Inferior parietal cortex (tissue), 1 donor: Measurements from ENCODE around the gene TAS2R60.
"Not testable (repeated sequence)": the region's sequence is repeated elsewhere in the genome, so short reads cannot be mapped to it uniquely, and the experiment has no call there.

Experiments used
- DNase-seq: peaks from one replicate; pipeline ENCODE4 v3.0.0-alpha.2; 2016; ENCODE audit errors: extremely low spot score

Gene TAS2R60

GRCh38 chr7:143443153-143443552 lies at the start of gene TAS2R60:
TSS of gene TAS2R60 (plus strand) at chr7:143443453. CDS start at chr7:143443453, 0 bp downstream.
- DNase-seq, result no peak

GRCh38 chr7:143394068-143394467 lies 49.2 kb upstream of the TAS2R60 start:
- no peak for DNase-seq

GRCh38 chr7:143394777-143395176 lies 48.5 kb upstream of the TAS2R60 start:
- DNase-seq, result no peak

- no peak for DNase-seq
These were observed 47.8 kb upstream of the TAS2R60 start for GRCh38 chr7:143395187-143396149.

- DNase-seq, result no peak
These were observed 47.1 kb upstream of the TAS2R60 start for GRCh38 chr7:143396182-143396581.

- no peak for DNase-seq
These were observed 46.4 kb upstream of the TAS2R60 start for GRCh38 chr7:143396625-143397556.

GRCh38 chr7:143397710-143398530 lies 45.3 kb upstream of the TAS2R60 start:
- no peak for DNase-seq

GRCh38 chr7:143398616-143399015 lies 44.6 kb upstream of the TAS2R60 start:
- DNase-seq, result no peak

- no peak for DNase-seq
These were observed 44.1 kb upstream of the TAS2R60 start for GRCh38 chr7:143399151-143399550.

- DNase-seq, result no peak
These were observed 43.6 kb upstream of the TAS2R60 start for GRCh38 chr7:143399642-143400041.

- no peak for DNase-seq
These were observed 42.0 kb upstream of the TAS2R60 start for GRCh38 chr7:143401265-143401664.

- DNase-seq, result not testable (repeated sequence)
These were observed 41.0 kb upstream of the TAS2R60 start for GRCh38 chr7:143402233-143402632.

- DNase-seq, result no peak
These were observed 37.9 kb upstream of the TAS2R60 start for GRCh38 chr7:143405173-143406001.

- DNase-seq, result no peak
These were observed 37.3 kb upstream of the TAS2R60 start for GRCh38 chr7:143406002-143406357.

- DNase-seq, result no peak
These were observed 35.7 kb upstream of the TAS2R60 start for GRCh38 chr7:143407287-143408251.

- DNase-seq, result no peak
These were observed 35.0 kb upstream of the TAS2R60 start for GRCh38 chr7:143408252-143408685.

- DNase-seq, result no peak
These were observed 34.3 kb upstream of the TAS2R60 start, which contains the start of gene EPHA1 for GRCh38 chr7:143408686-143409561. TSS of gene EPHA1 (minus strand) at chr7:143408856. CDS start at chr7:143408805, 51 bp downstream.

GRCh38 chr7:143410521-143411004 lies 32.7 kb upstream of the TAS2R60 start:
- no peak for DNase-seq
